Thymus (tissue), 11 donors: ENCODE measurements around the gene RAPGEF4. TPM values are rescaled to one million over a fixed set of nuclear protein-coding genes. Genes with fewer than 3 reads are reported as not detected.

ENCODE experiments used
- DNase-seq, 9 donors: peaks; one replicate each; pipeline ENCODE4 v3.0.0-alpha.2; 2013; ENCODE audit warnings: low spot score in 9 of 9, low read depth in 6 of 9, missing footprints in 1 of 9
- H3K27ac ChIP-seq, 2 donors: one replicate each; pipeline ENCODE4 v1.5.1; 2013; ENCODE audit warnings: control low read depth in 1 of 2, low read depth in 1 of 2, low read length in 1 of 2, mild to moderate bottlenecking in 1 of 2, moderate library complexity in 1 of 2
- H3K27me3 ChIP-seq, 2 donors: one replicate each; pipeline ENCODE4 v1.5.1; 2013; ENCODE audit warnings: low read length in 1 of 2; ENCODE audit not compliant: control insufficient read depth in 2 of 2, insufficient read depth in 1 of 2
- H3K36me3 ChIP-seq, 2 donors: one replicate each; pipeline ENCODE4 v1.5.1; 2013; ENCODE audit warnings: low read length in 1 of 2, mild to moderate bottlenecking in 1 of 2, moderate library complexity in 1 of 2; ENCODE audit not compliant: control insufficient read depth in 2 of 2, insufficient read depth in 2 of 2
- H3K4me1 ChIP-seq, 2 donors: one replicate each; pipeline ENCODE4 v1.5.1; 2013; ENCODE audit warnings: low read length in 2 of 2; ENCODE audit not compliant: control insufficient read depth in 2 of 2, insufficient read depth in 2 of 2
- H3K4me3 ChIP-seq, 2 donors: one replicate each; pipeline ENCODE4 v1.5.1; 2013; ENCODE audit warnings: low read length in 2 of 2, control low read depth in 1 of 2, mild to moderate bottlenecking in 1 of 2
- H3K9me3 ChIP-seq, 2 donors: one replicate each; pipeline ENCODE4 v1.5.1; 2013; ENCODE audit warnings: low read length in 1 of 2, mild to moderate bottlenecking in 1 of 2; ENCODE audit not compliant: control insufficient read depth in 2 of 2, insufficient read depth in 1 of 2
- WGBS: extraction: QIAGEN DNeasy Blood & Tissue Kit; methylation state at CpG from one replicate; pipeline ENCODE4 v1.1.7; 2013; 5-methylcytosine and 5-hydroxymethylcytosine counted together
- polyA plus RNA-seq: library from polyadenylated mRNA; stranded (reverse); fragments of 200-250 nt; gene quantifications from one replicate; pipeline ENCODE4 v1.2.3, GENCODE V29; 2013
- total RNA-seq: library from RNA; stranded (reverse); fragments of 120-200 nt; gene quantifications from one replicate; pipeline ENCODE4 v1.2.4, GENCODE V29; 2013
- donor health status: healthy.

RAPGEF4 gene
- total and polyA plus RNA-seq, 2 donors: 2.0 to 3.6 TPM

DNA sequence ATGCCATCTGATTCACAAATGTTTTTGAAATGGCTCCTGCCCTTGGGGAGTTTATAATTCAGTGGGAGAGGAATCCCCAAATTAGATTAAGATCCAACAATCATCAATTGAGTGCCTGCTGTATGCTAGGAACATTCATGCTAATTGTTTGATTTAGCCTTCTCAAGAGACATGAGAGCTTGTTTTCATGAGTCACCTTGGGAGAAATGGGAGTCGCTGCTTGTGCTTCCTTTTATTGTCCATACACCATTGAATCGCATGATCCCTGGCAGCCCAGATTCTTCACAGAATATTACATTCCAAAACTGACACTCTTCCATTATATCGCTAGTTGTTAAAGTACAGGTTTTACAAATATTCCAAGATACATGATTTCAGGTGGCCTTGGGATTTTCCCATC, 234.0 kb downstream of the RAPGEF4 start:
- 97% methylated on average over 3 of the region's 3 CpGs for WGBS
- H3K36me3 ChIP-seq: no peaks in the 10 kb centered on the region
- peak overlapping the region; percentile 97 to 100 for H3K27ac ChIP-seq

DNA sequence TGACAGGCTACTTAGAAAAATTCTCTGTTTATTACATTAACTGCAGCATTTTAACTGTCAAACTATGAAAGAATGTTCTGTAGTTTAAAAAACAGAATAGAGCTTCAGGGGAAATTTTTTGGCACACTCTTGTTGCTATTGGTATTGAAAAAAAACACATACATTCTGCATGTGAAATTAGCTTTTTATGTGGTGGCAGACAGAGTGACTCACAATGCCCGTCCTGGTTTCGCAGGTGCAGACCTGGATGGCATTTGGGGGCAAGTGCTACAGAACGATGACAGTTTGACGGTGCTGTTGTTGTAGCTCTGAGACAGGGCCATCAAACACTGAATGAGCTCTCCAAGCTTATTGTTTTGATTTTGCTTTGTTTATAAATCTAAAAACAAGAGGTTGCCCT, 235.0 kb downstream of the RAPGEF4 start:
- Histone ChIP-seq H3K27ac (peak overlapping the region; percentile 87 to 100), H3K4me3 (no peak overlapping the region), H3K4me1 (peaks cover 50 to 64% of the 10 kb centered on the region in 2 donors), H3K9me3 (no peaks in the 10 kb centered on the region), H3K27me3 (no peaks in the 10 kb centered on the region), H3K36me3 (no peaks in the 10 kb centered on the region)
- WGBS: 4% methylated on average over 4 of the region's 4 CpGs
- DNase-seq: peak; percentile 64 to 96 (median 89)

More for the DNA sequence above, 234.0 kb downstream of the RAPGEF4 start:
- Histone ChIP-seq H3K9me3 (no peaks in the 10 kb centered on the region), H3K27me3 (no peaks in the 10 kb centered on the region), H3K4me1 (peaks cover 50 to 70% of the 10 kb centered on the region in 2 donors), H3K4me3 (no peak overlapping the region)
- no peak for DNase-seq

DNA sequence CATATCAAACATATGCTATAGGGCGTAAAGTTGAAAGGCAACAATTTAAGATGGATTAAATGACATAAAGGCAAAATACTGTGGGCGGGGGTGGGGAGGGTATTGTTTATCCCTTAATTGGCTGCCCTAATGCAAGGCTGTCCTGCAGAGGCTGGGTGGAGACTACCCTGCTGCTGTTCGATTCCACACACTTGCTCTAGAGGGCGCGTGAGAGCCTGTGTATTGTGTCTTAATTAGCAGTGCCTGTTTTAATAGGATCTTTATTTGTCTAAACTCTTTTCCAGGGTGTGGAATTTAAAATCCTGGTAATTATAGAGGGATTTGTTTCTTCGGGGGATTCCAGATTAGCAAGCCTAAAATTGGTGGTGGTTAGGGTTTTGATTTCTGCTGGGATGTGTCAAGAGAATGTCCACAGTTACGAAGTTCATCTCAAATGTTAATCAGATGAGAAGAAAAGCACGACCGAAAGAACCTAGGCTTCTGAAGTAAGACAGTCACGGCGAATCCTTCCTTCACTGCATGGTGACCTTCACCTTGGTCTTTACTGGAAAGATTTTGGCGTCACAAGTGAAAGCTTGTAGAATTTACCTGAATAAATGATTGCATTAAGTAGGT, 236.5 kb downstream of the RAPGEF4 start:
- Histone ChIP-seq H3K4me1 (peaks cover 60 to 73% of the 10 kb centered on the region in 2 donors), H3K4me3 (no peak overlapping the region), H3K27ac (peak overlapping the region; percentile 87 to 100), H3K27me3 (no peaks in the 10 kb centered on the region), H3K36me3 (no peaks in the 10 kb centered on the region), H3K9me3 (no peaks in the 10 kb centered on the region)
- WGBS: 56% methylated on average over 12 of the region's 12 CpGs
- DNase-seq: peak in 4 of 9 donors; percentile 63 to 86 (median 70)

DNA sequence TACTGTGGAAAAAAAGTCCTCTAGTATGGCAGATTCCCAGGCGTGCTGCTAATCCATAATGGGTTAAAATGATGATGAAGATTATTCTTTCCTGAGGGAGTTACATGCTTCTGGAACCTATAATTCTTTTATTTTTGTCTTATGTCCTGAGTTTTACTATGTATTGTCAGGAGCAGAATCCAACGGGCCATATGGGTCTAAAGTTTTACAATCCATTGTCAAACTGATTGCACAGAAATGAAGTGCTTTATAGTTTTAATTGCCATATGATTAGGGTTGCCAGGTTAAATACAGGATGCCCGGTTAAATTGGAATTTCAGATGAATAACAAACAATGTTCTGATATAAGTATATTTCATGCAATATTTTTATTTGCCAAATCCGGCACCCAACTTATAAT, 239.1 kb downstream of the RAPGEF4 start:
- Histone ChIP-seq H3K4me1 (peaks cover 44 to 61% of the 10 kb centered on the region in 2 donors), H3K36me3 (no peaks in the 10 kb centered on the region), H3K4me3 (no peak overlapping the region), H3K27ac (no peak overlapping the region), H3K9me3 (no peaks in the 10 kb centered on the region), H3K27me3 (no peaks in the 10 kb centered on the region)
- no peak for DNase-seq
- WGBS: 97% methylated on average over 4 of the region's 4 CpGs

DNA sequence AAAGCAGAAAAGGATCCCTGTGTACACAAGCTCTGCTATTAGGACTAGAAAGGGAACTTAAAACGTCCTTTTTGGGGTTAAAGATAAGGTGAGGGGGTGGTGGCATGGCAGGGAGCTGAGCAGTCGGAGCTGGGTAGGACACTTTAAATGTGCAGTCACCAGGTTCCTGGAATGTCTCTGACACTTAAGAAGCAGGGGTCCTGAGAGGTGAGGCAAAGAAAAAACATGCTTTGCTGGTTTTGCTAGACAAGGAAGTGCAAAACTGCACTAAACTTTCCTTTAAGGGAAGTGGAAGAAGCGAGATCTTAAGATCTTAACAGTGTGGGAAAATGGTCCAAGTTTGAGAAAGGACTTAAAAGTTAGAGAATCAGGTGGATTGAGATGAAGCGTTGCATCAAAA, 240.5 kb downstream of the RAPGEF4 start:
- Histone ChIP-seq H3K36me3 (no peaks in the 10 kb centered on the region), H3K27ac (peak overlapping the region in 1 of 2 donors; percentile 83), H3K4me3 (no peak overlapping the region), H3K27me3 (no peaks in the 10 kb centered on the region), H3K4me1 (peaks cover 36 to 50% of the 10 kb centered on the region in 2 donors), H3K9me3 (no peaks in the 10 kb centered on the region)
- 49% methylated on average over 4 of the region's 4 CpGs for WGBS
- DNase-seq: peak in 1 of 9 donors; percentile 50

DNA sequence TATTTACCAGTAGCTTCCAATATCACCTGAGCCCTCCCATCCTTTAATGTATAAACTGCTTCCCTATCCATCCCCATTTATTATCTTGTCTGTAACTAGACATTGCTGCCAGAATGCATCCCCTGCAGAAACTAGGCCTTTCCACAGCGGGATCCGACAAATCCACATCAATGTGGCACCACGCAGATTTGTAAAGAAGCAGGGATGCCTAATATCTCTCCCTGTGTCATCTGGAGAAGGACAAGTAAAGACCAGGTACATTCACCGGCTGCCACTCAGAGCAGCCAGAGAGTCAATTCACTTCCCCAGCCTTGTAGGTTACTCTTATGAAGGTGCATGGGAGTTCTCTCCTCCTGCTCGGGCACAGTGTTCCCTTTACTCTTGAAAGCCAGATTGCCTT, 241.2 kb downstream of the RAPGEF4 start:
- Histone ChIP-seq H3K9me3 (no peaks in the 10 kb centered on the region), H3K27ac (peak overlapping the region; percentile 64 to 83), H3K4me3 (no peak overlapping the region), H3K36me3 (no peaks in the 10 kb centered on the region), H3K4me1 (peaks cover 29 to 43% of the 10 kb centered on the region in 2 donors), H3K27me3 (no peaks in the 10 kb centered on the region)
- 93% methylated on average over 5 of the region's 5 CpGs for WGBS
- DNase-seq: no peak

DNA sequence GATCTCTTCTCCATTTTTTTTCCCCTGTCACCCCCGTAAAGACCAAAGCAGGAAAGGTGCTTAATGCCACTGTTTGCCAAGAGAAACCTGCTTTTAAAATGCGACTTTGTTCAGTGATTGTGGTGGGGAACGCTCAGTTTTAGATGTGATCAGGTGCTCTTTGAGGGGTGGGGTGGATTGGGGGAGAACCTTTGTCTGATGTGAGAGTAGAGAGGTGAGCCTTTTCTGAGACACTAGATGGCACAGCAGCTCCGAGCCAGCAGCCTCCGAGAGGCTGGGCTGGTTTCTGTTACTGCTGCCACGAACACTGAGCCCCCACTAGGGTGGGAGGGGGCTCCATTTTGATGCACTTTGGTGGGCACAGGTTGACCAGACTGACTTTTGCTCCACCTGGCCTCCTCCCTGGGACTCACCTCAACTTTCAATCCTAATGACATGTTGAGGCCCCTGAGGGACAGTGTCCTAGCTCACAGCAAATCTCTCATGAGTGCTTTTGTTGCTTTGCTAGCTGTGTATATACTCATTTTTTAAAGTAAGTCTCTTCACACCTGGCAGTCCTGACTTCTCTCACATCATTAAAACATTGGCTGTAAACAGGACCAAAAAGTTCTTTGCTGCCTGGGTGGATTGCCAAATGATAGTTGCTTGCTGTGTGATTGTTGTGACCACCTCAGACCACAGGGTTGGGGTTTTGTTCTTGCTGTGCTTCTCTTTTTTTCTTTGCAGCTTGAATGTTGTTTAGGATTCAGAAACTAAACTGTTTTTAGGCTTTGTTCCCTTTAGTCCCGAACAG, 241.8 kb downstream of the RAPGEF4 start:
- H3K4me1 ChIP-seq: peaks cover 22 to 36% of the 10 kb centered on the region in 2 donors
- H3K36me3 ChIP-seq: no peaks in the 10 kb centered on the region
- peak overlapping the region; percentile 64 to 83 for H3K27ac ChIP-seq
- no peak overlapping the region for H3K4me3 ChIP-seq
- 35% methylated on average over 7 of the region's 7 CpGs for WGBS
- DNase-seq: peak; percentile 56 to 89 (median 63)
- H3K27me3 ChIP-seq: no peaks in the 10 kb centered on the region
- no peaks in the 10 kb centered on the region for H3K9me3 ChIP-seq

DNA sequence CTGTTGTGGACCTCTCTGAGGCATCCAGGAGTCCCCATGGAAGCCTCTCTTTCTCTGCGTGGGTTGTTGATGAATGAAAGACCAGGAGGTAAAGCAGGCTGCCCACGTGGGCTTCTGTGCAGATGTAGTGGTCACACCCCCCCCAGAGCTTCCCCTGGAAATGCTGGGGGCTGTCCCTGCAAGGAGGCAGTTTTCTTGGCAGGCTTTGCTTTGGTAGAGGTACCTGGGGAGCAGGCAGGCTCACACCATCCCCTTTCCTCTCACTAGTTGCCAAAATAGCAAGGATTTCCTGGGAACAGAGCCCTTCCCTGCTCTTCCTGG, 242.4 kb downstream of the RAPGEF4 start:
- H3K27ac ChIP-seq: peak overlapping the region; percentile 37 to 83
- 23% methylated on average over 2 of the region's 2 CpGs for WGBS
- no peak for DNase-seq
- H3K4me3 ChIP-seq: no peak overlapping the region
- H3K9me3 ChIP-seq: no peaks in the 10 kb centered on the region
- H3K4me1 ChIP-seq: peaks cover 21 to 33% of the 10 kb centered on the region in 2 donors
- H3K36me3 ChIP-seq: no peaks in the 10 kb centered on the region
- no peaks in the 10 kb centered on the region for H3K27me3 ChIP-seq

DNA sequence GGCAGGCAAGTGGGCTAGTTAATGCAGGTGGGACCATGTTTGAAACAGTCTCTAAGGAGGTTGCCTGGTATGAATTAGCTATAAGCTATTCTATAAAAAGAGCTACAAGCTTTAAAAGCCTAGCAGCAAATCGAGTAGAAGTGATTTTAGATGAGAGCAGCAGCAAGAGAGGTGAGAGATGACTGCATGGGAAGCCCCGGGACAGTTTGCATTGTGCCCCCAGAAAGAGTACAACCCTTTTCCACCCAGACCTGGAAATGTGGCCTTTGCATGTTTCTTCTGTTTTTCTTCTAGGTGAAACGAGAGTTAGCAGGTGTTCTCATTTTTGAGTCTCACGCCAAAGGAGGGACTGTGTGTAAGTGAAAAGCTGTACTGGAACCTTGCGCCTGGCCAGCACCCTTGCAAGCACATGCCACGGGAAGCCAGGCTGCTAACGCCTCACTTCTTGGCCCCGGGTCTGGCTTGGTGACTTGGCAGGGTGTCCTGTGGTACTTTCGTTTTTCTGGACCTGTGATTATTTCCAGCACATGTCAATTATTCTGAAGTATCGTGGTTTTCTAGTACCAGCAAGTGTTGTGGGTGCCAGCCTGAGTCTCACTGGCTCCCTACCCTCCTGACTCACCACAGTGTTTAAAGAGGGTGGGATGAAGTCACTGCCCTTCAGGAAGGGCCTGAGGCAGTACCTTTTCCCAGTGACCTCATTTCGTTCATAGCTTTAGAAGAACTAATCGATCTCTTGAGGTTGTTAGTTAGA, 249.7 kb downstream of the RAPGEF4 start:
- Histone ChIP-seq H3K9me3 (no peaks in the 10 kb centered on the region), H3K4me1 (peaks cover 0 to 9% of the 10 kb centered on the region in 2 donors), H3K27ac (peak overlapping the region in 1 of 2 donors; percentile 46), H3K4me3 (no peak overlapping the region), H3K27me3 (no peaks in the 10 kb centered on the region), H3K36me3 (no peaks in the 10 kb centered on the region)
- peak in 1 of 9 donors; percentile 55 for DNase-seq
- 52% methylated on average over 12 of the region's 12 CpGs for WGBS
